Adrenal gland (tissue), 5 donors: ENCODE measurements around the gene SLC24A3.

Experiments
- CTCF ChIP-seq, 6 experiments: fragments of 450-650 bp in 4 of 6; fragments of 200-600 bp in 2 of 6; sonication (generic) in 1 of 6; IDR thresholded peaks; 1 replicate in 5 of 6; 2 replicates in 1 of 6; pipeline versions ENCODE4 v1.5.1 to v1.8.0; 2016 to 2021; ENCODE audit warnings: antibody characterized with exemption in 6 of 6, mild to moderate bottlenecking in 2 of 6, moderate library complexity in 1 of 6
- POLR2A ChIP-seq, 2 donors: fragments of 450-650 bp; IDR thresholded peaks; one replicate each; pipeline ENCODE4 v1.6.1; 2017; ENCODE audit warnings: antibody characterized with exemption in 2 of 2, mild to moderate bottlenecking in 2 of 2, moderate library complexity in 1 of 2
- donor health status: DM: no; HTN: no; CAD: no.

GRCh38 chr20:19589787-19590362, 377.4 kb downstream of the SLC24A3 start:
- TF ChIP-seq CTCF (IDR thresholded peaks at IDR 0.05) (no peak), POLR2A (IDR thresholded peaks at IDR 0.05) (no peak)
